GM13976 (cell line): Measurements from ENCODE around the gene CD47.

Source experiments
- DNase-seq: peaks from one replicate; pipeline ENCODE4 v3.0.0; 2012; ENCODE audit warnings: low spot score
- in situ Hi-C: fragments of 300-500 bp; cut with MboI; formaldehyde crosslinking; loops from one replicate; pipeline ENCODE4 v1.12.0; 2022; ENCODE audit warnings: low sequenced_read_pairs, mixed read lengths, inconsistent platforms; ENCODE audit not compliant: unreplicated experiment
- TF ChIP-seq, protein P1 (sequence below): IDR thresholded peaks from 2 replicates; pipeline ENCODE4 v1.5.1; 2012; ENCODE audit warnings: borderline replicate concordance, mild to moderate bottlenecking; ENCODE audit not compliant: insufficient read depth; ENCODE audit errors: extremely low read depth, missing control alignments, control extremely low read depth

The CD47 gene

DNA sequence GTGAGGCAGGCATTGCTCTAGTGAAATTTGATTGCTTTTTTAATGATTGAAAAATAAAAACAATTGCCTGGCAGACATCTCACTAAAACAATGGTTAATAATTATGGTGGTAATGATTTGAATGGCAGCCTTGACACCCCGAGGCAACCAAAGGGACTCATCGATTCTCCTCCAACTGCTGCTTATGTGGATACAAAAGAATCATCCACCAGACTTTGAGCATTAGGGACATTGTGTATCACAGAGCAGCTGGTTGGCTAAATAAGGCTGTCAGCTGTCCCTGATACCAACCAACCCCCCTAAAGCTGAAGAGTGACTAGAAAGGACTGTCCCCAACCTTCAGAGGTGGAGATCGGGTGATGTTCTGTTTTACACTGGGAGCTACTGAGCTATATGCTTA lies 1.7 kb upstream of the CD47 start:
- in situ Hi-C loops, result no loop called here
- DNase-seq, result no peak
- TF ChIP-seq, protein P1, sequence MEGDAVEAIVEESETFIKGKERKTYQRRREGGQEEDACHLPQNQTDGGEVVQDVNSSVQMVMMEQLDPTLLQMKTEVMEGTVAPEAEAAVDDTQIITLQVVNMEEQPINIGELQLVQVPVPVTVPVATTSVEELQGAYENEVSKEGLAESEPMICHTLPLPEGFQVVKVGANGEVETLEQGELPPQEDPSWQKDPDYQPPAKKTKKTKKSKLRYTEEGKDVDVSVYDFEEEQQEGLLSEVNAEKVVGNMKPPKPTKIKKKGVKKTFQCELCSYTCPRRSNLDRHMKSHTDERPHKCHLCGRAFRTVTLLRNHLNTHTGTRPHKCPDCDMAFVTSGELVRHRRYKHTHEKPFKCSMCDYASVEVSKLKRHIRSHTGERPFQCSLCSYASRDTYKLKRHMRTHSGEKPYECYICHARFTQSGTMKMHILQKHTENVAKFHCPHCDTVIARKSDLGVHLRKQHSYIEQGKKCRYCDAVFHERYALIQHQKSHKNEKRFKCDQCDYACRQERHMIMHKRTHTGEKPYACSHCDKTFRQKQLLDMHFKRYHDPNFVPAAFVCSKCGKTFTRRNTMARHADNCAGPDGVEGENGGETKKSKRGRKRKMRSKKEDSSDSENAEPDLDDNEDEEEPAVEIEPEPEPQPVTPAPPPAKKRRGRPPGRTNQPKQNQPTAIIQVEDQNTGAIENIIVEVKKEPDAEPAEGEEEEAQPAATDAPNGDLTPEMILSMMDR, result no peak

DNA sequence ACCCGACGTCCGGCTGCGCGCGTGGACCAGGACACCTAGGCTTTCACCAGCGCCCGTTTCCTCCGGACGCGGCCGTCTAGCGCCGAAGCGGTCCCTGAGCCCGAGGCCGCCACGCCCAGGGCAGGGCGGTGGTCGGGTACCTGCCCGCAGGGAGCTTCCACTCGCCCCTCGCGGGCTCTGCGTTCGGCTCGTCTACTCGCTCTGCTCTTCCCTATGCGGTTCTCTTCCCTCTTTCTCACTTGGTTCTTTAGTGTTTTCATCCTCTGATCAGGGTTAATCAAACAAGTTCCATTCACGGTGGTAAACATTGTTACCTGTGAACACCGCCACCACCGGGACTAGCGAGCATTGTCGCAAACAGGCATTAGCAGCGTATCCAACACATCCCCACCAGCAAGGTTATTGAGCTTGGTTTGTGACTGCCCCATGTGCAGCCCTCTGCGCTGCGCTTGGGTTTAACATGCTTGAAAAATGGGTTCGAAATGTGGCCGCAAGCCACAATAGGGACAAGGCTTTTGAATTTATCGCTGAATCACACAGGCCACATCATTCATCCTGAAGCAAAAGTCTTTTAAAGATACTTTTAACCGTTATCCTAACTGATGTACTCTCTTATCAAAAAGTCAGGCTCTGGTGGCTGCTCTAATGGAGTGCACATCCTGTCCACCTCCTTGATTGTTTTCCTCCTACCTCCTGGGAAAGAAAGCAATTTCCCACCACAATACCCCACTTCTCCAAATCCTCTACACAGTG lies 843 bp upstream of the CD47 start:
- no peak for DNase-seq

GRCh38 chr3:108090049-108090700 lies 656 bp downstream of the CD47 start:
- TF ChIP-seq, protein P1, result no peak
- in situ Hi-C loops, result no loop called here
- DNase-seq, result peak; percentile 55

More for the DNA sequence above, 843 bp upstream of the CD47 start:
- in situ Hi-C loops, result no loop called here
- TF ChIP-seq, protein P1, result no peak

- no peak for DNase-seq
- TF ChIP-seq, protein P1, result no peak
- in situ Hi-C loops, result no loop called here
Measured at GRCh38 chr3:108089579-108089978, 1.3 kb downstream of the CD47 start.

- peak; percentile 37 for DNase-seq
- TF ChIP-seq, protein P1, result no peak
Measured at GRCh38 chr3:108088697-108089096, 2.1 kb downstream of the CD47 start.

GRCh38 chr3:108088146-108088545 lies 2.7 kb downstream of the CD47 start:
- in situ Hi-C loops, result no loop called here
- TF ChIP-seq, protein P1, result no peak
- DNase-seq, result no peak

More at GRCh38 chr3:108088697-108089096, 2.1 kb downstream of the CD47 start:
- in situ Hi-C loops, result no loop called here

GRCh38 chr3:108086653-108087052 lies 4.2 kb downstream of the CD47 start:
- in situ Hi-C loops, result no loop called here
- DNase-seq, result no peak
- TF ChIP-seq, protein P1, result no peak
